OCI-M2 (cell line): ENCODE data around the gene C22orf31.
"Not testable (repeated sequence)": the region's sequence is repeated elsewhere in the genome, so short reads cannot be mapped to it uniquely, and the experiment has no call there.

ENCODE experiments used
- DNase-seq: peaks from one replicate; lab custom pipeline; 2025; ENCODE audit not compliant: unreplicated experiment; lab: John Stamatoyannopoulos, UW

C22orf31 gene

GRCh38 chr22:29061773-29062172 is at the start of gene C22orf31:
TSS of gene C22orf31 (minus strand) at chr22:29061831. CDS start at chr22:29061792, 39 bp downstream.
- no peak for DNase-seq

GRCh38 chr22:29110946-29111345 is 49.3 kb upstream of the C22orf31 start:
- DNase-seq: no peak

GRCh38 chr22:29109822-29110221 is 48.2 kb upstream of the C22orf31 start:
- DNase-seq: no peak

GRCh38 chr22:29108137-29108536 is 46.5 kb upstream of the C22orf31 start:
- no peak for DNase-seq

- no peak for DNase-seq
These were observed 45.2 kb upstream of the C22orf31 start for GRCh38 chr22:29106839-29107238.

- no peak for DNase-seq
These were observed 43.8 kb upstream of the C22orf31 start for GRCh38 chr22:29105468-29105867.

GRCh38 chr22:29103121-29103520 is 41.5 kb upstream of the C22orf31 start:
- no peak for DNase-seq

GRCh38 chr22:29102300-29102699 is 40.7 kb upstream of the C22orf31 start:
- DNase-seq: no peak

- DNase-seq: no peak
These were observed 36.7 kb upstream of the C22orf31 start for GRCh38 chr22:29098296-29098695.

GRCh38 chr22:29096736-29097669 is 35.4 kb upstream of the C22orf31 start:
- DNase-seq: peak; percentile 75

GRCh38 chr22:29095459-29095858 is 33.8 kb upstream of the C22orf31 start:
- no peak for DNase-seq

GRCh38 chr22:29093501-29094300 is 32.1 kb upstream of the C22orf31 start:
- no peak for DNase-seq

GRCh38 chr22:29093030-29093429 is 31.4 kb upstream of the C22orf31 start:
- DNase-seq: no peak

GRCh38 chr22:29092243-29092642 is 30.6 kb upstream of the C22orf31 start:
- DNase-seq: no peak

GRCh38 chr22:29090039-29090438 is 28.4 kb upstream of the C22orf31 start:
- DNase-seq: no peak

GRCh38 chr22:29089507-29089906 is 27.9 kb upstream of the C22orf31 start:
- DNase-seq: no peak

GRCh38 chr22:29088809-29089208 is 27.2 kb upstream of the C22orf31 start:
- DNase-seq: no peak

- DNase-seq: no peak
These were observed 25.4 kb upstream of the C22orf31 start for GRCh38 chr22:29087012-29087411.

- no peak for DNase-seq
These were observed 22.4 kb upstream of the C22orf31 start for GRCh38 chr22:29083933-29084591.

GRCh38 chr22:29083576-29083932 is 21.9 kb upstream of the C22orf31 start:
- DNase-seq: not testable (repeated sequence)

- DNase-seq: no peak
These were observed 21.4 kb upstream of the C22orf31 start for GRCh38 chr22:29082826-29083545.
